Stimulated activated CD4-positive, alpha-beta T cell treated with anti-CD3 and anti-CD28 coated beads, Interleukin-12 subunit alpha, Interleukin-12 subunit beta, amount 100 ng/mL, for 4 hours (primary cell): Measurements from ENCODE around the gene ANO2.

Experiments used
- DNase-seq: peaks from one replicate; pipeline ENCODE4 v3.0.0-alpha.2; 2020

The ANO2 gene

GRCh38 chr12:5963515-5963914, 18.5 kb upstream of the ANO2 start:
- no peak for DNase-seq

- no peak for DNase-seq
Measured at GRCh38 chr12:5960783-5961182, 15.7 kb upstream of the ANO2 start.

DNA sequence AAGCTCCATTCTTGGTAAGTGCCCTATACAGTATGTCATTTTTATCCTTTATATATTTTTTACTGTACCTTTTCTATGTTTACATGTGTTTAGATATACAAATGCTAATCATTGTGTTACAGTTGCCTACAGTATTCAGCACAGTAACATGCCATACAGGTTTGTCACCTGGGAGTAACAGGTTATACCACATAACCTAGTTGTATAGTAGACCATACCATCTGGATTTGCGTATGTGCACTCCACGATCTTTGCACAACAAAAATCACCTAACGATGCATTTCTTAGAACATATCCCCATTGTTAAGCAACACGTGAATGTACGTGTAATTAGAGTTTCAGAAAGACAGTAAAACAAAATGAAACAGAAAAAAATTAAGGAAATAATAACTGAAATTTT, 11.9 kb upstream of the ANO2 start:
- no peak for DNase-seq

- no peak for DNase-seq
Measured at GRCh38 chr12:5954661-5955060, 9.6 kb upstream of the ANO2 start.

GRCh38 chr12:5953835-5954586, 9.0 kb upstream of the ANO2 start:
- DNase-seq, result no peak

- no peak for DNase-seq
Measured at GRCh38 chr12:5952031-5952430, 7.0 kb upstream of the ANO2 start.

DNA sequence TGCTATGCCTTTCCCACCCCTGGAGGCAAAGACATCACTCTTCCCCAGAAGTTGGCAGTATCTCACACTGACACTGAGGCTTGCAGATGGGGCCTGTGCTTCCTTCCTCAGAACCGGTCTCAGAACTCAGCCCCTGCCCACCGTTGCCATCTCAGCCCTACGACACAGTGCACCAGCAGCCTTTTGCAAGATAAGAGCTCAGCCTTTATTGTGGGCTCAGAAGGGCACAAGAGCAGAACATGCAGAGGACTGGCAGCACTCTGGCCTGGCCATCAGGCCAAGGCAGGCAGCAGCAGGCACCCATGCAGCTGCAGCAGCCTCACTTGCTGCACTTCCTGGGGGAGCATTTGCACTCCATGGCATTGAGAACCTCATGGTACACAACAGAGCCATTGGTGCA, 3.6 kb upstream of the ANO2 start:
- no peak for DNase-seq

- no peak for DNase-seq
Measured at GRCh38 chr12:5947006-5947405, 1.9 kb upstream of the ANO2 start.

- DNase-seq, result no peak
Measured at GRCh38 chr12:5946388-5946787, 1.3 kb upstream of the ANO2 start.

- no peak for DNase-seq
Measured at GRCh38 chr12:5944688-5945070, 380 bp downstream of the ANO2 start.

DNA sequence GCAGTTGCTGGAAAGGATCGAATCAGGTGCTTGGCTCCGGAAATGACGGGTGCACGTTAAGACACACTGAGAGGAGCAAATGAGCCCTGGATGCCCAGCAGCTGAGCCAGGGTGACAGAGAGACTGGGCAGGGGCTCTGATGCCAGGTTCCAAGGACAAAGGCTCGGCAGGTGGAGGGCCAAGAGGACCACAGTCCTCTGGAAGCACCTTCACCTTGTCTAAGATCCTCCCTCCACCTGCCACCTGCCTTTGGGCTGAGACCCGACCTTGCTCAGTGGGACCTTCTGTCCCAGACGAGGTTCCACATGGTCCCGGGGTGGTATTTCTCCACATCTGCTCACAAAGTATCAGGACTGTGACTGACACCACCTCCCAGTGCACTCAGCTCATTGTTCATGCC, 1.0 kb downstream of the ANO2 start:
- DNase-seq, result no peak

GRCh38 chr12:5941907-5942306, 3.2 kb downstream of the ANO2 start:
- DNase-seq, result no peak

GRCh38 chr12:5927732-5928516, 17.1 kb downstream of the ANO2 start:
- DNase-seq, result no peak

GRCh38 chr12:5925646-5926045, 19.4 kb downstream of the ANO2 start:
- DNase-seq, result no peak

DNA sequence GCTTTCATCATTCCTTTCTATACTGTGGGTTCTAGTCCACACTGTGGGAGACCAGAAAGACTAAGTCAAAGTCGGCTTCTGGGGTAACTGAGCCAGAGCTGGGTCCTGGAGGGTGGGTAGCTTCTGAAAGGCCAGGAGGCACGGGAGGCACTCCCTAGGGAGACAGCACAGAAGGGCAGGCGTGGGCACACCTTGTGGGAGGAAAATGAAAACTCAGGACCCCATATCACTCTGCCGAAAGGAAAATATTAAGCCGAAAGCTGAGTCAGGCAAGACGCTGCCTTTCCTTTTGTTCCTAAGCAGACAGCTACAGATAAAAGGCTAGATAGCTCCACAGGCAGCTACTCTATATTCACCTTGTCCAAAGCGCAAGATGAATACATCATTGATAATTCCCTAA, 20.7 kb downstream of the ANO2 start:
- DNase-seq, result no peak

- no peak for DNase-seq
Measured at GRCh38 chr12:5923751-5924150, 21.3 kb downstream of the ANO2 start.

DNA sequence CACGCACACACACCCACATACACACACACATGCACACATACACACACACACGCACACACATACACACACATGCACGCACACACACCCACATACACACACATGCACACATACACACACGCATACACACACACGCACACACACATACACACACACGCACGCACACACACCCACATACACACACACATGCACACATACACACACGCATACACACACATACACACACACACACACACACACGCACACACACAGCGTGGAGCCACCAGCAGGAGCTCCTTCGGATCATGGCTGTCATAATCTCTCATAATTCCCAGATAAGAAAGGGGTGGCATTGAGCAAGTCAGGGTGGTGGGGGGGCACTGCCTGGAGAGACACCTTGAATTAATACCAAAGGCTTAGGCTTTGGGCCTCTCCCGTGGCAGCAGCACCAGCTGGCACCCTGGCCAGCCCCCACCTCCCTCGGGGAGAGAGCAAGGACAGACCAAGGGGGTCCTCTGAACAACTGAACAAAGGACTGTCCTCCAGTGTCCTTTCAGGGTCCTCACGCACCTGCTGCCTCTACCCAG, 21.9 kb downstream of the ANO2 start:
- DNase-seq, result no peak

- DNase-seq, result no peak
Measured at GRCh38 chr12:5921966-5922899, 22.8 kb downstream of the ANO2 start.

GRCh38 chr12:5921027-5921909, 23.8 kb downstream of the ANO2 start:
- no peak for DNase-seq

DNA sequence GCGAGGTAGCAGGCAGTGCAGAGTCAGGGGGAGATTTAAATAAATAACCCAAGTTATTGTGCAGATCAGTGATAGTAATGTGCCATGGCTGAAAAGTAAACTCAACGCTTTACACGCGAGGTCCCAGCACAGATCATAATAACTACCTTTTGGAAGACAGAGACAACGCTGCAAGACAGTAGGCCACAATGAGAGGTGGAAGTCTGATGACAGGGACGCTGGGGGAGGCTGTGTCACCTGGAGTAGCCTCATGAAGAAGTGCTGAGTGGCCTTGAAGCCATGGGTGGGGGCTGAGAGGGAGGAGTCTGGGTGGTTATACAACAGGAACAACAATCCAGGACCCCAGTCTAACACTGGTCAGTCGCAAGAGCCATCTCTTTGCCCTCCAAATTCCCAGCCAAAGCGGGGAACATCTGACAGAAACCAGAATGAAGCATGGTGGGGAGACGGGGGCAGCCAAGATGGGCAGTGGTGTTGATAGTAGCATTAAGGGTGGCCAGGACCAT, 28.2 kb downstream of the ANO2 start:
- DNase-seq, result no peak

DNA sequence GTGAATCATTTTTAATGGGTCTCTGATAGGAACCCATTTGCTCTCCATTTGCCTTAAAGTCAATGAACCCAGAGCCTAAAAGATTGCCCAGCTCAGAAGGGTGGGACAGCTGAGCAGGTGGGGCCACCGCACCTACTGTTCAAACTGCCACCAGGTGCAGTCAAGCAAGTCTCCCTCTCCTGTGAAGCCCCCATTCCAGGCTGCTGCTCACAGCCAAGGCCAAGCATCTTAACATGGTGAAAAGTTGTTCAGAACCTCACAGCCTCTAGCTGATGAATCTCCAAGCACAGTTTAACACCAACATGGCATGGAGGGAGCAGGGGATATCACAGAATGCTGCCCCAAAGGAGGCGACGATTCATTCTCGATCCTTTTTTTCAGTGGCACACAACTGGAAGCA, 29.5 kb downstream of the ANO2 start:
- no peak for DNase-seq
